Measurements from ENCODE around the gene CNDP1.
"Not testable (repeated sequence)": the region's sequence is repeated elsewhere in the genome, so short reads cannot be mapped to it uniquely, and the experiment has no call there.

The CNDP1 gene

GRCh38 chr18:74565993-74566392 is 31.7 kb downstream of the CNDP1 start:
- H3K4ac ChIP-seq (ENCODE audit: low read length); H2BK5ac ChIP-seq (ENCODE audit: low read length); H3K9ac ChIP-seq (ENCODE audit: low read depth, low read length, poor library complexity); H3K23ac ChIP-seq (ENCODE audit: low read depth, low read length, poor library complexity); H3K79me1 ChIP-seq (ENCODE audit: low read depth, low read length); H3K18ac ChIP-seq (ENCODE audit: low read length); H2BK15ac ChIP-seq (ENCODE audit: low read length); H3K36me3 ChIP-seq (replicated peaks in 1 of 2; ENCODE audit: control insufficient read depth in 2 of 2, insufficient read depth in 2 of 2, low read length in 2 of 2); H3K14ac ChIP-seq (ENCODE audit: low read length); H3K4me3 ChIP-seq (ENCODE audit: low read length in 2 of 2); H3K4me1 ChIP-seq (ENCODE audit: control insufficient read depth in 2 of 2, insufficient read depth in 1 of 2, low read depth in 1 of 2, low read length in 2 of 2); H2BK120ac ChIP-seq (ENCODE audit: low read depth, low read length); H3K27ac ChIP-seq (replicated peaks; ENCODE audit: low read length); DNase-seq (ENCODE audit: low spot score); H2AK5ac ChIP-seq (ENCODE audit: low read depth, low read length); H2AFZ ChIP-seq (ENCODE audit: low read length); H4K91ac ChIP-seq (ENCODE audit: low read depth, low read length, poor library complexity); H2BK12ac ChIP-seq (ENCODE audit: low read length); H3K4me2 ChIP-seq (ENCODE audit: insufficient read depth, low read length, poor library complexity, severe bottlenecking); H4K8ac ChIP-seq (ENCODE audit: low read depth, low read length); H3K9me3 ChIP-seq (replicated peaks in 1 of 2; ENCODE audit: control insufficient read depth in 2 of 2, insufficient read depth in 1 of 2, low read depth in 1 of 2, low read length in 2 of 2): not testable (repeated sequence)
- peaks cover 0 to 33% (median 0%) of the 10 kb centered on the region in 3 experiments for H3K27me3 ChIP-seq (ENCODE audit: control insufficient read depth in 3 of 3, insufficient read depth in 3 of 3, low read depth in 1 of 3, low read length in 3 of 3)
- WGBS, 2 donors (ENCODE audit: extremely low coverage in 2 of 2, insufficient read length in 2 of 2, insufficient replicate concordance in 1 of 2), result no CpG with 5 or more reads among the region's 3 CpGs

- Histone ChIP-seq H3K14ac (ENCODE audit: low read length) (no peak overlapping the region), H3K18ac (ENCODE audit: low read length) (no peak overlapping the region), H3K4me1 (ENCODE audit: control insufficient read depth in 2 of 2, insufficient read depth in 1 of 2, low read depth in 1 of 2, low read length in 2 of 2) (no peaks in the 10 kb centered on the region), H3K27ac (replicated peaks; ENCODE audit: low read length) (no peak overlapping the region), H3K9ac (ENCODE audit: low read depth, low read length, poor library complexity) (no peak overlapping the region), H2BK5ac (ENCODE audit: low read length) (no peak overlapping the region), H2BK120ac (ENCODE audit: low read depth, low read length) (no peak overlapping the region), H3K27me3 (ENCODE audit: control insufficient read depth in 3 of 3, insufficient read depth in 3 of 3, low read depth in 1 of 3, low read length in 3 of 3) (peaks cover 0 to 27% (median 0%) of the 10 kb centered on the region in 3 experiments), H4K91ac (ENCODE audit: low read depth, low read length, poor library complexity) (no peak overlapping the region), H3K4me3 (ENCODE audit: low read length in 2 of 2) (no peak overlapping the region), H2AK5ac (ENCODE audit: low read depth, low read length) (no peak overlapping the region), H2BK15ac (ENCODE audit: low read length) (no peak overlapping the region), H3K36me3 (replicated peaks in 1 of 2; ENCODE audit: control insufficient read depth in 2 of 2, insufficient read depth in 2 of 2, low read length in 2 of 2) (no peaks in the 10 kb centered on the region), H2AFZ (ENCODE audit: low read length) (no peak overlapping the region), H3K23ac (ENCODE audit: low read depth, low read length, poor library complexity) (no peak overlapping the region), H4K8ac (ENCODE audit: low read depth, low read length) (no peak overlapping the region), H3K4ac (ENCODE audit: low read length) (no peak overlapping the region), H3K9me3 (replicated peaks in 1 of 2; ENCODE audit: control insufficient read depth in 2 of 2, insufficient read depth in 1 of 2, low read depth in 1 of 2, low read length in 2 of 2) (peaks cover 0 to 6% of the 10 kb centered on the region in 2 donors), H2BK12ac (ENCODE audit: low read length) (no peak overlapping the region), H3K79me1 (ENCODE audit: low read depth, low read length) (no peaks in the 10 kb centered on the region), H3K4me2 (ENCODE audit: insufficient read depth, low read length, poor library complexity, severe bottlenecking) (no peak overlapping the region)
- WGBS, 2 donors (ENCODE audit: extremely low coverage in 2 of 2, insufficient read length in 2 of 2, insufficient replicate concordance in 1 of 2), result no CpG with 5 or more reads among the region's 7 CpGs
- DNase-seq (ENCODE audit: low spot score), result no peak
Observed at GRCh38 chr18:74567822-74568221, 33.5 kb downstream of the CNDP1 start.

GRCh38 chr18:74569401-74569800 is 35.1 kb downstream of the CNDP1 start:
- no peak for DNase-seq (ENCODE audit: low spot score)
- no peak overlapping the region for H3K27ac ChIP-seq (replicated peaks; ENCODE audit: low read length)
- H3K9me3 ChIP-seq (replicated peaks in 1 of 2; ENCODE audit: control insufficient read depth in 2 of 2, insufficient read depth in 1 of 2, low read depth in 1 of 2, low read length in 2 of 2), result peaks cover 0 to 6% of the 10 kb centered on the region in 2 donors
- peaks cover 0 to 16% (median 0%) of the 10 kb centered on the region in 3 experiments for H3K27me3 ChIP-seq (ENCODE audit: control insufficient read depth in 3 of 3, insufficient read depth in 3 of 3, low read depth in 1 of 3, low read length in 3 of 3)
- no peak overlapping the region for H2BK15ac ChIP-seq (ENCODE audit: low read length)
- H3K9ac ChIP-seq (ENCODE audit: low read depth, low read length, poor library complexity), result no peak overlapping the region
- H3K4me1 ChIP-seq (ENCODE audit: control insufficient read depth in 2 of 2, insufficient read depth in 1 of 2, low read depth in 1 of 2, low read length in 2 of 2), result no peaks in the 10 kb centered on the region
- no peak overlapping the region for H2AFZ ChIP-seq (ENCODE audit: low read length)
- no peak overlapping the region for H2BK120ac ChIP-seq (ENCODE audit: low read depth, low read length)
- no peak overlapping the region for H4K8ac ChIP-seq (ENCODE audit: low read depth, low read length)
- H2AK5ac ChIP-seq (ENCODE audit: low read depth, low read length), result no peak overlapping the region
- H3K14ac ChIP-seq (ENCODE audit: low read length), result no peak overlapping the region
- H3K79me1 ChIP-seq (ENCODE audit: low read depth, low read length), result no peaks in the 10 kb centered on the region
- no peaks in the 10 kb centered on the region for H3K36me3 ChIP-seq (replicated peaks in 1 of 2; ENCODE audit: control insufficient read depth in 2 of 2, insufficient read depth in 2 of 2, low read length in 2 of 2)
- H2BK12ac ChIP-seq (ENCODE audit: low read length), result no peak overlapping the region
- H3K18ac ChIP-seq (ENCODE audit: low read length), result no peak overlapping the region
- no CpG with 5 or more reads among the region's 4 CpGs for WGBS, 2 donors (ENCODE audit: extremely low coverage in 2 of 2, insufficient read length in 2 of 2, insufficient replicate concordance in 1 of 2)
- no peak overlapping the region for H3K23ac ChIP-seq (ENCODE audit: low read depth, low read length, poor library complexity)
- no peak overlapping the region for H2BK5ac ChIP-seq (ENCODE audit: low read length)
- no peak overlapping the region for H3K4me2 ChIP-seq (ENCODE audit: insufficient read depth, low read length, poor library complexity, severe bottlenecking)
- no peak overlapping the region for H3K4ac ChIP-seq (ENCODE audit: low read length)
- no peak overlapping the region for H3K4me3 ChIP-seq (ENCODE audit: low read length in 2 of 2)
- no peak overlapping the region for H4K91ac ChIP-seq (ENCODE audit: low read depth, low read length, poor library complexity)

- DNase-seq (ENCODE audit: low spot score), result no peak
- no peak overlapping the region for H2AFZ ChIP-seq (ENCODE audit: low read length)
- H3K27ac ChIP-seq (replicated peaks; ENCODE audit: low read length), result no peak overlapping the region
- H2BK12ac ChIP-seq (ENCODE audit: low read length), result no peak overlapping the region
- H4K91ac ChIP-seq (ENCODE audit: low read depth, low read length, poor library complexity), result no peak overlapping the region
- no peaks in the 10 kb centered on the region for H3K4me1 ChIP-seq (ENCODE audit: control insufficient read depth in 2 of 2, insufficient read depth in 1 of 2, low read depth in 1 of 2, low read length in 2 of 2)
- no CpG with 5 or more reads among the region's 4 CpGs for WGBS, 2 donors (ENCODE audit: extremely low coverage in 2 of 2, insufficient read length in 2 of 2, insufficient replicate concordance in 1 of 2)
- H3K23ac ChIP-seq (ENCODE audit: low read depth, low read length, poor library complexity), result no peak overlapping the region
- no peak overlapping the region for H2BK15ac ChIP-seq (ENCODE audit: low read length)
- H3K79me1 ChIP-seq (ENCODE audit: low read depth, low read length), result no peaks in the 10 kb centered on the region
- H3K36me3 ChIP-seq (replicated peaks in 1 of 2; ENCODE audit: control insufficient read depth in 2 of 2, insufficient read depth in 2 of 2, low read length in 2 of 2), result no peaks in the 10 kb centered on the region
- H3K27me3 ChIP-seq (ENCODE audit: control insufficient read depth in 3 of 3, insufficient read depth in 3 of 3, low read depth in 1 of 3, low read length in 3 of 3), result peaks cover 0 to 11% (median 0%) of the 10 kb centered on the region in 3 experiments
- no peak overlapping the region for H2BK5ac ChIP-seq (ENCODE audit: low read length)
- H4K8ac ChIP-seq (ENCODE audit: low read depth, low read length), result no peak overlapping the region
- no peak overlapping the region for H2BK120ac ChIP-seq (ENCODE audit: low read depth, low read length)
- H3K18ac ChIP-seq (ENCODE audit: low read length), result no peak overlapping the region
- H3K9ac ChIP-seq (ENCODE audit: low read depth, low read length, poor library complexity), result no peak overlapping the region
- H3K4me2 ChIP-seq (ENCODE audit: insufficient read depth, low read length, poor library complexity, severe bottlenecking), result no peak overlapping the region
- no peak overlapping the region for H3K4me3 ChIP-seq (ENCODE audit: low read length in 2 of 2)
- H2AK5ac ChIP-seq (ENCODE audit: low read depth, low read length), result no peak overlapping the region
- H3K14ac ChIP-seq (ENCODE audit: low read length), result no peak overlapping the region
- peaks cover 0 to 6% of the 10 kb centered on the region in 2 donors for H3K9me3 ChIP-seq (replicated peaks in 1 of 2; ENCODE audit: control insufficient read depth in 2 of 2, insufficient read depth in 1 of 2, low read depth in 1 of 2, low read length in 2 of 2)
- H3K4ac ChIP-seq (ENCODE audit: low read length), result no peak overlapping the region
Observed at GRCh38 chr18:74570266-74570665, 36.0 kb downstream of the CNDP1 start.

All from neuronal stem cell (in vitro differentiated cells).